Superior temporal gyrus (tissue), 1 donor: ENCODE data around the gene STX7.

Experiments
- DNase-seq: peaks from one replicate; pipeline ENCODE4 v3.0.0-alpha.2; 2016; ENCODE audit errors: extremely low spot score

The STX7 gene

GRCh38 chr6:132478266-132478665, 34.6 kb downstream of the STX7 start:
- DNase-seq, result no peak

GRCh38 chr6:132476688-132477087, 36.2 kb downstream of the STX7 start:
- no peak for DNase-seq

- no peak for DNase-seq
Observed at GRCh38 chr6:132475925-132476324, 37.0 kb downstream of the STX7 start.

- DNase-seq, result no peak
Observed at GRCh38 chr6:132471787-132472186, 41.1 kb downstream of the STX7 start.

GRCh38 chr6:132466952-132467351, 46.0 kb downstream of the STX7 start:
- DNase-seq, result no peak

GRCh38 chr6:132465530-132466485, 47.1 kb downstream of the STX7 start:
- DNase-seq, result no peak

GRCh38 chr6:132464538-132465256, 48.2 kb downstream of the STX7 start:
- DNase-seq, result no peak

GRCh38 chr6:132461958-132462357, 51.0 kb downstream of the STX7 start:
- DNase-seq, result no peak

- DNase-seq, result no peak
Observed at GRCh38 chr6:132459605-132459952, 53.3 kb downstream of the STX7 start.

GRCh38 chr6:132458887-132459604, 53.9 kb downstream of the STX7 start:
- DNase-seq, result no peak

- DNase-seq, result peak; percentile 47
Observed at GRCh38 chr6:132456700-132457143, 56.2 kb downstream of the STX7 start.

- DNase-seq, result no peak
Observed at GRCh38 chr6:132446855-132447241, 66.1 kb downstream of the STX7 start.

- DNase-seq, result peak; percentile 33
Observed at GRCh38 chr6:132446141-132446854, 66.6 kb downstream of the STX7 start.

- DNase-seq, result no peak
Observed at GRCh38 chr6:132445201-132445951, 67.5 kb downstream of the STX7 start.

- no peak for DNase-seq
Observed at GRCh38 chr6:132443206-132443605, 69.7 kb downstream of the STX7 start.

- no peak for DNase-seq
Observed at GRCh38 chr6:132430110-132430509, 82.8 kb downstream of the STX7 start.

GRCh38 chr6:132425176-132425575, 87.7 kb downstream of the STX7 start:
- DNase-seq, result no peak

- no peak for DNase-seq
Observed at GRCh38 chr6:132423839-132424238, 89.1 kb downstream of the STX7 start.

GRCh38 chr6:132418235-132418965, 94.5 kb downstream of the STX7 start:
- no peak for DNase-seq

- no peak for DNase-seq
Observed at GRCh38 chr6:132414761-132415160, 98.2 kb downstream of the STX7 start.
